Measurements from ENCODE around the gene NRBF2.
"Not testable (repeated sequence)": the region's sequence is repeated elsewhere in the genome, so short reads cannot be mapped to it uniquely, and the experiment has no call there.

The NRBF2 gene

GRCh38 chr10:63133056-63133820, at the start of gene NRBF2:
TSS of gene NRBF2 (plus strand) at chr10:63133328. CDS start at chr10:63133471, 143 bp downstream.
- TF ChIP-seq CTCF (IDR thresholded peaks at IDR 0.05; ENCODE audit: extremely low read depth, missing control alignments), result peak; percentile 28

GRCh38 chr10:63083406-63083805, 49.7 kb upstream of the NRBF2 start:
- not testable (repeated sequence) for DNase-seq (ENCODE audit: low spot score)

More at GRCh38 chr10:63133056-63133820, at the start of gene NRBF2:
- DNase-seq (ENCODE audit: low spot score), result peak; percentile 93

- peak; percentile 55 for DNase-seq (ENCODE audit: low spot score)
- peak; percentile 53 for TF ChIP-seq CTCF (IDR thresholded peaks at IDR 0.05; ENCODE audit: extremely low read depth, missing control alignments)
Measured at GRCh38 chr10:63083904-63084689, 49.0 kb upstream of the NRBF2 start.

GRCh38 chr10:63084690-63085382, 48.3 kb upstream of the NRBF2 start:
- no peak for TF ChIP-seq CTCF (IDR thresholded peaks at IDR 0.05; ENCODE audit: extremely low read depth, missing control alignments)
- no peak for DNase-seq (ENCODE audit: low spot score)

- DNase-seq (ENCODE audit: low spot score), result no peak
- TF ChIP-seq CTCF (IDR thresholded peaks at IDR 0.05; ENCODE audit: extremely low read depth, missing control alignments), result no peak
Measured at GRCh38 chr10:63093227-63093626, 39.9 kb upstream of the NRBF2 start.

GRCh38 chr10:63094405-63094804, 38.7 kb upstream of the NRBF2 start:
- DNase-seq (ENCODE audit: low spot score), result no peak
- TF ChIP-seq CTCF (IDR thresholded peaks at IDR 0.05; ENCODE audit: extremely low read depth, missing control alignments), result no peak

- no peak for DNase-seq (ENCODE audit: low spot score)
- TF ChIP-seq CTCF (IDR thresholded peaks at IDR 0.05; ENCODE audit: extremely low read depth, missing control alignments), result no peak
Measured at GRCh38 chr10:63094881-63095280, 38.2 kb upstream of the NRBF2 start.

Data from GM20000 (cell line).